ENCODE results near the gene OXNAD1.

The OXNAD1 gene

DNA sequence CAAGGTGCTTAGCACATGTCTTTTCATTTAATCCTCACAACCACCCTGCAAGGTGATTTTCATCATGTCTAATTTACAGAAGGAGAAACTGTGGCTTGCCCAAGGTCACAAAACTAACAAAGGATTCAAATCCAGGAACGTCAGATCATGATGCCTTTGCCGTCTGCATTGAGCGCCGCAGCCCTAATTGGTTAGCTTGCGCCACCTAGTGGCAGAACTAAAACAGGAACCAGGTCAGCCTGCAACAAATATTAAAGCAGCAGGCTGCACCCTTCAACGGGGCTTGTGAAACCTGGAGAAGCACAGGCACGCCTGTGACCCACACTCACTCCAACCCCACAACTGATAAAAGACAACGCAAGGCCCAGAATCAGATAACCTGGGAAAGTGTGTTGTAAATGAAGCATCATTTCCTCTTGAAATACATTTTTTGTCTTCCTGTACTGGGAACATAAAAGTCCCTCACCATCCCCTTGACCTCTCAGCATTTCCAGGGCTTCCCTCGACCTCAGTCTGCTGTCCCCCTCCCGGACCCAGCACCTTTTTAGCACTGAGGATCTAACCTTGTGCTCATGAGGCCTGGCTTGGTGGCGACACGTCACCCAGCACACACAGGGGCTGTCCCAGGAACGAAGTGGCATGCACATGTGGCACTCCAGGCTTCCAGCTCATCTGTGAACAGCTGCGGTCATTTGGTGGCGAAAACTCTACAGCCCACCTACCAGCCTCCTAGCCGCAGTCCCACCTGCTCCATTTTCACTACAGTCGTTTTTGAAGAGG, 17.5 kb upstream of the OXNAD1 start:
- peak; percentile 42 for DNase-seq (ENCODE audit: low read depth)

DNA sequence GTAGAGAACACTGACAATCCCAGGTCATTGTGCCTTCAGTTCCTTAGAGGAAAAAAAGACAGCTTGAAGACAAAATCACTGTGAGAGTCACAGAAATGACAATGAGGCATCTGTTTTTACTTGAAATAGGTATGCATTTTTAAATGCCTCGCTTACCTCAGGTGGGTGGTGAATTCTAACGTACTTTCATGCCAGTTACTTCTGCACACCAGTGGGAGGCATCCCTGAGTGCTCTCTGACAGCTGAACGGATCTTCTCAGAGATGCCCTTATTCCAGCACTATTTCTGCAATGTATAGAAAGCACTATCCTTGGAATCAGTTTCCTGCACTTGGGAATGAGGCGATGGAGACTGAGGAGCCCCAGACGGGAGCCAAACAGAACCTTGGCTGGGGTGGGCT, 16.5 kb upstream of the OXNAD1 start:
- no peak for DNase-seq (ENCODE audit: low read depth)

DNA sequence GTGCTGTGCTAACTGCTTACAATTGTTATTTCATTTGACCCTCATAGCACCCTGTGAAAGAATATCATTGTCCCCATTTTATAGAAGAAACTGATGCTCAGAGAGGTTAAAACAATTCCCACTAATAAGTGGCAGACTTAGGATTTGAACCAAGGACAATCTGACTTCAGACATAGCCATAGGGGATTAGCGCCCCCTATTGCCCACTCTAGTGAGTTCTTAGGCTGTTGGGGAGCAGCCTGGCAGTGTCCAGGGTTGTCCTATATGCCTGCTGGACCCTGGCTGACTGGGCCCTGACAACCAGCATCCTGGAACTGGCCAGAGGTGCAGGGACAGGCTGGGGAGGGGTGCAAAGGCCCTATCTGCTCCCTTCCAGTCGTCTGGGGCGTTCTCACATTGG, 15.7 kb upstream of the OXNAD1 start:
- no peak for DNase-seq (ENCODE audit: low read depth)

DNA sequence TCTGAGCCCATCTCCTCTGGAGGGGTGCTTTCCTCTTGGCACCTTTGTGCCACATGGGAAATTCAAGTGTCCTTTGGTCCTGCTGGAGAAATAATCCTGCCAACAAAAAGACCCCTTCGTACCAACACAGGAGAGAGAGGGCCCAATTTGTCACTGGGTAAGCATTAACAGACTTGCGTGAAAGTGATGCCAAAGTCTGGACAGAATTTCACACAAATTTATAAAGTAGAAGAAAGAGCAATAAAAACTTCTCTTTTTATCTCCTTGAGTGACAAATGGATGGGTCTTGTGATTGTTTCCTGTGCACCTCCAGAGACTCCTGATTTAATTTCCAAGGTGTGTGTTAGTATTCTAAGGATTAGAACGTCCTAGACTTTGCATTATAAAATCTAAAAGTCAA, 15.1 kb upstream of the OXNAD1 start:
- DNase-seq (ENCODE audit: low read depth) = no peak

DNA sequence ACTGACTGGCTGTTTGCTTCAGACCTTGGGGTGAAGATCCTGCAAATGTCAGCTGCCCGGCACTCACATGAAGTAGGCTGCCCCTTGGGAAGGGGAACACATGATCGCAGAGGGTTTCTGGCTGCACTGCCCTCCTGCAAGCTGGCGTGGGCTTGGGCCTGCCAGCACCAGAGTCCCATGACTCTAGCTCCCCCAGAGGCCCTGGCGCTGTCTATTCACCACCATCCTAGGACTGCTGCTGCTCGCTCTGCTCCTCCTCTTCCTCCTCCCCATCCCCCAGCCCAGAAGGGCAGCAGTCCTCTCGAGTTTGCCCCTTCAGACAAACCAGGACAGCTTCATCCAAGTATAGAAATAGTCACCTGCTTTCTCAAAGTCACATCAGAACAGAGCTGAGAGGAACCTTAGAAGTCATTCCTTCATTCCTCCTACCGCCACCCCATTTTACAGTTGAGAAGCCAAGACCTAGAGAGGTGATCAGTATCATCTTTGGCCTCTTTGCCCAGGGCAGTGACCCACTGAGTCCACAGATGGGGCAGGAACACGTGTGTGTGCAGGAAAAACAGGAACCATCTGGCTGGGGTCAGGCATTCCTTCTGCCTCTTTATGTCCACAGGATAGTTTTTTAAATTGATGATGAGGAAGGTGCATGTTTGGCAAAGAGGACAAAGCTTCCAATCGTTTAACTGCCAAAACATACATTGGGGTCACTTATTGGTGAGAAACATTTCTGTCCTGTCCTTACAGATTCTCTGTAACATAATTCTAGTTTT, 13.5 kb upstream of the OXNAD1 start:
- DNase-seq (ENCODE audit: low read depth) = no peak

DNA sequence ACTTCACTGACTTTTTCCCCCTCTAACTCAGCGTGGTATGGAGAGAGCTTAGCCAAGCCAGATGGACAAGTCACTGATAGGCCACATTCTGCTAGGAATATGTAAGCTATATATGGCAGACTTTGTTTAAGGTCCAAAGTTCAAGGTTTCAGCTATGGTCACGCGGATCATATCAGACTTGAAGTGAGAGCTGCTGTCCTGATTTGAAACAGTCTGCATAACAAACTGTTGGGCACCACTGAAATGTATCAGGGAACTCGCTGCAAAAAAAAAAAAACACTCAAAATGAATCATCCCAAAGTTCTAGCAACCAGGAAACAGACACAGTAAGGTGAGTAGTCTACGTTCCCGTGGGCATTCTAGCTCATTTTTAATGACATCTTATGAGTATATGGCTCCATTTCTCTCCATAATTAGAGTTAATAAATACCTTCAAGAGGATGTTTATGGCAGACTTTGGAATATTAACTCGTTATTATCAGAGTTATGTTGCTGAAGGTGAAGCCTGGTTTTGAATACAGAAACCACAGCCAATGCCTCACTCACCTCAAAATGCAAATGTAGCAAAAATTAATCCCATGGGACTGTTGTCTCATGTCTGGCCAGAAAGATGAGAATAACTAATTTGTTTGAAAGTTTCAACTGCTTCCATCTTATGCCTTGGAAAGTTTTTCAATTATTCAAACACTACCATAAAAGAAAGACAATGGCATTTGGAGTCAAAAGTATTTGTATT, 12.6 kb upstream of the OXNAD1 start:
- DNase-seq (ENCODE audit: low read depth) = no peak

DNA sequence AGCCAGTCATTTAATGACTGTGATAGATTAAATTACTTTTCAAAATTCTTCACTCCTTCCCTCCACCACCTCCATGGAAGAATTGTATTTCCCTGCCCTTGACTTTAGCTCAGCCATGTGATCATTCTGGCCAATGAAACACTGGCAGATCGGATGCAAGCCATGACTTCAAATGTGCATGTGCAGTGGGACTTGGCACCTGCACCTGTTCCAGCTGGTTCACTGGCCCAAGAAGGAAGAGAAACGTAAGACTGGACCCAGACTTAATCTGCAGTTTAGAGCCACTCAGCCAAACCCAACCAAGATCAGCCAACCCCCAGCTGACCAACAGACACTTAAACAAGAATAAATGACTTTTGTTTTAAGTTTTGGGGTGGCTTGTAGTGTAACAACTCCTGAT, 12.0 kb upstream of the OXNAD1 start:
- DNase-seq (ENCODE audit: low read depth) = no peak

DNA sequence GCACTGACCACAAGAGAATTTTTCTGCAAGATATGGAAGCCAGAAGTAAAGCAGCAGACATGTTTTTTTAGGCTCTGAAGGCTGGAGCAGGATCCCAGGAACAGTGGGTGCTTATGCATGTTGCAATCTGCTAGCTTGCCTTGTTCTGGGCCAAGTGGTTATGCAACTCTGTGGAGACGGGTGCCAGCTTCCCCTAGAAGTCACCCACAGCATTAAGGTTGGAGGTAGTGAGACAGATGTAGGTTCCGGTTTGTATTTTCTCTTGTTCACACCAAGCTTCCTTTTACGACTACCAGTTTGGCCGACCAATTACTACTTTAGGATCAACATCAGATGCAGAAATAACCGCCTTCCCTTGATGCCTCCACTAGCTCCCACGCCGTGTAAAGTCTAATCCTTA, 11.4 kb upstream of the OXNAD1 start:
- DNase-seq (ENCODE audit: low read depth) = no peak

DNA sequence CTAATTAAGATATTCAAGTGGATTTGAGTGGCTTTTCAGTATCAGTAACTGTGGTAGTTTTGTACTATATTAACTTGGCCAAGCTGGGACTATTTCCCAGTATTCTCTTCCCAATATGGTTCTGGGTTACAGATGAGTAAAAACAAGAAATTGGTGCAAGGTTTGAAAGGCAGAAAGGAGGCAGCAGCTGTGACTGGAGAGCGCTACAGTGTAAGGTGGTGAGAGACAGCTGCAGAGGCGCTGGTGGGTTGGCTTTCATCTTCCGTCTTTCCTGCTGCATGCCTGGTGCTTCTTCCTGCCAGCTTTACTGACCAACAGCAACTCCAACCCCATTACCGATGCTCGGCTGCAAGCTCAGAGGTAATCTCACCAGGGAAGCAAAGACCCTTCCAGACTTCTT, 10.1 kb upstream of the OXNAD1 start:
- DNase-seq (ENCODE audit: low read depth) = no peak

DNA sequence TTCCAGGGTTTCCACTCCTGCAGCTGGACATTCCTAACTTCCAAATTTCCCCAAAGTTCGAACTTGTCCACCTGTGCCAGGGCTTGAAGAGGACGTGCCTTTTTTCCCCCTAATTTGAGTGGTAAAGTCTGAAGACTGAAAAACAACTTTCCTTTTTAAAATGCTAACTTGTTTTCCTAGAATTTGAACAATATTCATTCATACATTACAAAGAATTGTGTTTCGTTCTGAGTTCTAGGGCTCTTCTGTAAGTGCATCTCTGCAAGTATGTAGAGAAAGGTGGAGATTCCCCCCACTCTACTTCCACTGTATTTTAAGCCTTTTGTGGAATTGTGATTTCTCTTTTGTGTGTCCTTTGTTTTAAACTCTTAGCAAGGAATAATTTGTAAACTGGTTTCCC, 9.7 kb upstream of the OXNAD1 start:
- DNase-seq (ENCODE audit: low read depth) = no peak

DNA sequence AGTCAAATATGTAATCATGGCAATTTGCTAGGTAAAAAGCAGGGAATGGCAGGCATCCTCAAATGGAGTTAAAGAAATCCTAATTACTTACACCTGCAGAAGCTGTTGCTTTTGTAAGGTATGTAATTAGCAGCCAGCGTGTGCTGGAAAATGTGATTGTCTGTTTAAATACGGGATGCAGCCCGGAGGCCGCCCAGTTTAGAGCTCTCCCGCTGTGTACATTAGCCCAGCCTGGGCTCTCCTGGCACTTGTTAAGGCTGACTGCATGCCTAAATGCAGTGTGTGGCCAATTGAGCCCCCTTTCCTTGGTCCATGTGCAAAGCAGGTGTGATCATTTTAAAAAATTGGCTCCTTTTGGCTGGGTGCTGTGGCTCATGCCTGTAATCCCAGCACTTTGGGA, 9.3 kb upstream of the OXNAD1 start:
- DNase-seq (ENCODE audit: low read depth) = no peak

DNA sequence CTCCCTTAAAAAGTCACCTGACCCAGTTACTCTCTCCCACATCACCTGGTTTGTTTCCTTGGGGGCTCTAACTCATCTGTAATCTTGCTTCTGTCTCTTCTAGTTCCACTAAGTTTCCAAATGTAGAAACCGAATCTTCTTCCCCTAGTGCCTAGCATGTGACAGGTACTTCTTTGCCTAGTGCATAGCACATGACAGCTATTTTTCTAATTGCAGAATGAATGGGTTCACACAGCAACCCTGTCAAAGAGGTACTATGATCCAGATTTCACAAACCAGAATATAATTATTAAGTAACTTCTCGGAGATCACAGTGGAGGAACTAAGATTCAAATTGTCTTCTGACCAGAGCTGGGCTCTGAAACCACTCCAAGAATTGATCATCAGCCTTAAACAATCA, 7.7 kb upstream of the OXNAD1 start:
- no peak for DNase-seq (ENCODE audit: low read depth)

DNA sequence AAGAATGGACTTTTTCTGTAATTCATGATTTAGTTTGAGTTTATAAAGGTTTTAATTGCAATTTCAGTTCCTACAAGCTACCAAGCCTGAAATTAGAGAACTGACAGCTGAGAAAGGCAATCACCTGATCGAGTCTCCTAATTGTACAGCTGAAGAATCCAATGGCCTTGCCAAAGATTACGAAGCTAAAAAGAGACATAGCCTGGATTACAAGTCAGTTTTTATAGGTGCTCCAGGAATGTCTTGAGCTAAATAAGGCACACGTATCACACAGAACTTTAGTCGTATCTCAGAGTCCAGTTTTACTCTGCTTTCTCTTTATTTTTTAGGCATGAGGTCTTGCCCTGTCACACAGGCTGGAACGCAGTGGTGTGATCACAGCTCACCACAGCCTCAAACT, 6.8 kb upstream of the OXNAD1 start:
- DNase-seq (ENCODE audit: low read depth) = no peak

DNA sequence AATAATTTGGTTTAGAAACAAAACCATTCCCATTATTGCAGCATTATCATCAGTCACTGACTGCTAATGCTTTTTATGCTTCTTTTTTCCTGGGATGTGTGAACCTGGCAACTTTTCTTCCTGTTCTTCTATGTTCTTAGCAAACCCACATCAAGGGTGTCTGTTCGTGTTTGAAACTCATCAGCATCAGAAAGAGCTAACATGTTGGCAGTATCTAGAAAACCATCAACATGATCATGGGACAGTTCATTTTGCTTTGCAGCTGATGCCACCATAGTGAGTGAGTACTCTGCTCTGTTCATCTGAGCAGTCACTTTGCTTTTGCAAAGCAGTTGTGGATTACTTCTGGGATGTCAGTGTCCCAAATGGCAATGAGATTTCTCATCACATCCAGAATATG, 6.1 kb upstream of the OXNAD1 start:
- no peak for DNase-seq (ENCODE audit: low read depth)

DNA sequence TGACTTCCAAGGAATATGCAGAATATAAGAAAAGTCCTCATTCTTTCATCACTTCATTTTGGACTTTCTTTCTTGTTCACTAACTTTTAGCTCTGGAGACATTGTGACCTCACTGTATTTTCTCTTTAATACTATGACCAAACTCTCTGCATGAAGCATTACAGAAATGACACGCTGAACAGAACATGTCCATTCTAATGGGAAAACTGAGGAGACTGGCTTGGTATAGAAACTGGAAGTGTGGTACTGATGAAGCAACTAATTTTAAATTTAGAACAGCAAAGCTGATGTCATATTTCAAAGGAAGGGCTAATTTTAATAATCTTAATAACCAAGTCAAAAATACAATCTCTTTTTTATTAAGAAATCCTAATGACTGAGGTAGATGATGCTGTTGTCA, 5.0 kb upstream of the OXNAD1 start:
- no peak for DNase-seq (ENCODE audit: low read depth)

DNA sequence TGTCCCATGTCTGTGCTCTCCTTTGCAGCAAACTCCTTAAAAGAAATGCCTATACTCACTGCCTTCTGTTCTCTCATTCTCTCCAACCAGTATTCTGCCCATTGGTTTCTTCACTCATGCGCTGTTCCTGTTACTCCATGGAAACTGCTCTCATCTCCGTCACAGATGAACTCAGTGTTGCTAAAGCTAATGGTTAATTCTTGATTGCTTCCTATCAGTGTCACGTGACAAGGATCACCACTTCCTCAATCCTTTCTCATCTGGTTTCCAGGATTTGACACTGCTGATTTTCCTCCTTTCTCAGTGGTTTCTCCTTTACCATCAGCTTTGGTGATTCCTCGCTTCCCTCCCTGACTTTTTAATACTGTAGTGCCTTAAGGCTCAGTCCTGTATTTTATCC, 2.8 kb upstream of the OXNAD1 start:
- no peak for DNase-seq (ENCODE audit: low read depth)

DNA sequence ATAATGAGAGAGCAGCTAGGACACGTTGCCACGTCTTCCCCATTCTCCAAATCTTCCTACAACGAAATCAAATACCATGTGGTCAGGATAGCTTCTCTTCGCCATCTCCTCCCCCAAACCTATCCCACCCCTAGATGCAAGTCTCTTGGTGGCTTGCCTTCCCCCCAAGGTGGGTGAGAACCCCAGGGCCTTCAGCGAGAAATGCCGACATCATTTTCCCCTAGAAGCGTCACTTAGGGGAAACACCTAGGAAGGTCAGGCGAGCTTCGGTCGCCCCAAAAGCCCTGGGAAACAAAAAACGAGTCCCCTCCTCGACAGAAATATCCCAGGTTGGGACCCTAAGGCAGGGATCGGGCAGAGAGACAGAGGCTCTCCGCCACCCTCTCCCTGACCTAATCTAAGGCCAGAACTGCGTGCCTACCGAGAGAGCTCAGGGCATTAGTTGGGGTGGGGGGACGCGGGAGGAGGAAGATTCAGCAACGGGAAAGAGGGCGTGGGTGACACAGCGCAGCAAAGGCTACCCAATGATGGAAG, 771 bp upstream of the OXNAD1 start:
- no peak for DNase-seq (ENCODE audit: low read depth)

DNA sequence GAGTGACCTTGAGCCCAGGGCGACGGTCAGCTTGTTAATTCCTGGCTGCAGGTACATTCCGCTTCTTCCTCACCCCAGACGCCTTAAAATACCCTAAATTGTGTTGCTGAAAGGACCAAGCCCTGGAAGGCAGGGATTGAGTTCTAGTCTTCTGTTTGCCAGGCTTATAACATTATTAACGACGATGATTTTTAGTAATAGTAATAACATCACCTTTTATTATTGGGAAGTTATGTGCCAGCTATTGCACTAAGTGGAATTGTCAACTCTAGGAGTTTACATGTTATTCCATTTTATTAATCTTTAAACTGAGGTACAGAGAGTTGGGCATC, 409 bp downstream of the OXNAD1 start:
- DNase-seq (ENCODE audit: low read depth) = no peak

DNA sequence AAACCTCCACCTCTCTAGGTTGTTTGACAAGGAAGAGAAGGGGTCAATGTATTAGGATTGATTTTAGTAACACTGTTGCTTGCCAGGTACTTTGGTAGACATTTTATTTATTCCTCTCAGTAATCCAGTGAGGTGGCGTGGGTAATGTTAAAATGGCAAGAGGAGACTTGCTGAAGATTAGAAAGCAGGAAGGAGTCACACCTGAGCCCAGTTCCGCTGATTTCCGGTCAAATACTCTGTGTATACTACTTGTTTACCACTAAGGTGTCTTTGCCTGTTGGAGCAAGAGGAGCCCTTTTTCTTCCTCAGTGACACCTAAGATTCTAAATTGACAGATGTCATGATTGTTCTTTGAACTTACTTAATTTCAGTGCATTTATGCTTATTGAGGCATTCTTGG, 1.7 kb downstream of the OXNAD1 start:
- no peak for DNase-seq (ENCODE audit: low read depth)

DNA sequence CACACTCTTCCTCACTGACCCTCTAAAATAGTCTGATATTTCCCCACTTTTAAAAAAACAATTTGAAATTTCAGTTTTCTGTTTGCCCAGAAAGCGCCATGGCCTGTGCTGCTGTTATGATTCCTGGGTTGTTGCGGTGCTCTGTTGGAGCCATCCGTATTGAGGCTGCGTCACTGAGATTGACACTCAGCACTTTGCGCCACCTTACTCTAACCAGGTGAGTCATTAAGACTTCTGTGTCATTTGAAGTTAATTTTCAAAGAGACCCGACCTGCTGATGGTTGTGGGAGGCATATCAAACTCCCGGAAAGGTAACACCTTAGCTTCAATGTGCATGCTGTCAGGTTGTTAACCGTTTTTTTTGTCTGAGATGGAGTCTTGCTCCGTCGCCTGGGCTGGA, 5.8 kb downstream of the OXNAD1 start:
- DNase-seq (ENCODE audit: low read depth) = no peak

DNA sequence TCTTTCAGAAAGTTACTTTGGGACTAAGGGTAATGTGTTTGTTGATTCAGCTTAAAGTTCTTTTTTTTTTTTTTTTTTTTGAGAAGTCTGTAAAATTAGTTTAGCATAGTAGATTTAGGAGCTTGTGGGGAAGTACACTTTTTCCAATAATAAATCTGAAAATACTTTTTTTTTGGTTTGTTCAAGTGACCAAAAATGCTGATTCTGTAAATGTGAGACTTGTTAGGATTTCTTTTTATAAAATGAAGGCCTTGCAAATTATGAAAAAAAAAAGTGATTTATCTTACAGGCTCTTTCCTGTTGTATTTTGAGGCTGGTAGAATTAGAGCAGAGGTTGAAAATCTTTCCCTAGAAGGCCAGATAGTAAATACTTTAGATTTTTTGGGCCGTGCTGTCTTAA, 7.6 kb downstream of the OXNAD1 start:
- no peak for DNase-seq (ENCODE audit: low read depth)

DNA sequence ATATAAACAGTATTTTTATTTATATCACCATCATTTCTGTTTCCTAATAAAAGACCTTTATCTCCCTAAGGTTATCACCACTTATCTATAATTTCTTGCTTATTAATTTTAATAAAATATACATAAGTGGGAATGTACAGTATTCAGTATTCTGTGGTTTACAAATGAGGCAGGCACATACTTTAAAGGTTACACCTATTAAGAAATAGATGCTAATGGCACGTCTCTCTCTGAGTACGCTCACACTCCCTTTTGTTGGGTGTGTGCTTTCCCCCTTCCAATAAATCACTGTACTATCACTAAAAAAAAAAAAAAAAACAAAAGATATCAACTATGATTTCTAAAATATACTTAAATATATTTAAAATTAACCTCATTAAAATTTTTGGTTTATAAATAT, 8.9 kb downstream of the OXNAD1 start:
- DNase-seq (ENCODE audit: low read depth) = no peak

DNA sequence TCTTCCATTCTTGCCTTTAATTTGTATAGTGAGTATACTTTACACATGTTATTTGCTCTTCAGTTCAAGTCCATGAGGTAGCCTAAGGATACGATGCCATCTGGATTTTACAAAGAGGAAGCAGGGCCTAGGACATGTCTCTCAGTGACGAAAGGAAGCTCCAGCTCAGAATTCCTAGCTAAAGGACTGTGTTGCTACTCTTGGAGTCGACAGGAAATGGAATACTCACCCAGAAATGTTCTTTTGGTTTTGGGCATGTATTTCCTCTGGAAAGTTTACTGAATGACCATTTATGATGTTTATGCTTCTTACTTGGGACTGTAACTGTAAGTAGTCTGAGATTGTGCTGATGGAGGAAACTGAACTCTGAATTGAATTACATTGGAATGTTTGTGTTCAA, 12.5 kb downstream of the OXNAD1 start:
- no peak for DNase-seq (ENCODE audit: low read depth)

Data from stimulated activated CD8-positive, alpha-beta memory T cell treated with anti-CD3 and anti-CD28 coated beads, Interleukin-15, amount 100 ng/mL, for 24 hours (primary cell).